Astrocyte of the cerebellum (primary cell): ENCODE measurements around the gene SRCAP.

Source experiments
- DNase-seq: peaks from one replicate; pipeline ENCODE4 v3.0.0-alpha.2; 2011; ENCODE audit warnings: low read depth
- H3K4me3 ChIP-seq: 2 replicates; pipeline ENCODE4 v1.5.1; 2011; ENCODE audit warnings: mild to moderate bottlenecking, low read depth, low read length, moderate library complexity
- CTCF ChIP-seq: IDR thresholded peaks from 2 replicates; pipeline ENCODE4 v1.5.1; 2012; ENCODE audit warnings: low read length, low read depth, moderate library complexity, mild to moderate bottlenecking; ENCODE audit errors: missing control alignments
- in situ Hi-C: cut with HindIII; loops from 2 replicates; pipeline ENCODE4 v1.10.0; 2017; ENCODE audit warnings: low sequenced_read_pairs

The SRCAP gene

GRCh38 chr16:30663038-30663437 lies 35.9 kb upstream of the SRCAP start:
- no peak for TF ChIP-seq CTCF
- DNase-seq: no peak
- no peak overlapping the region for H3K4me3 ChIP-seq
- in situ Hi-C loops: no loop called here

- no peak for TF ChIP-seq CTCF
- in situ Hi-C loops: no loop called here
- no peak overlapping the region for H3K4me3 ChIP-seq
- no peak for DNase-seq
Observed at GRCh38 chr16:30663820-30664219, 35.2 kb upstream of the SRCAP start.

GRCh38 chr16:30664616-30665109 lies 34.3 kb upstream of the SRCAP start:
- no peak overlapping the region for H3K4me3 ChIP-seq
- in situ Hi-C loops: no loop called here
- no peak for TF ChIP-seq CTCF
- DNase-seq: no peak

GRCh38 chr16:30665155-30665829 lies 33.7 kb upstream of the SRCAP start:
- no peak for DNase-seq
- H3K4me3 ChIP-seq: no peak overlapping the region
- TF ChIP-seq CTCF: no peak
- in situ Hi-C loops: no loop called here

GRCh38 chr16:30665830-30666190 lies 33.2 kb upstream of the SRCAP start:
- in situ Hi-C loops: no loop called here
- TF ChIP-seq CTCF: no peak
- no peak for DNase-seq
- no peak overlapping the region for H3K4me3 ChIP-seq

- in situ Hi-C loops: no loop called here
- no peak overlapping the region for H3K4me3 ChIP-seq
- TF ChIP-seq CTCF: no peak
- no peak for DNase-seq
Observed at GRCh38 chr16:30666681-30667080, 32.3 kb upstream of the SRCAP start.
